Measurements from ENCODE around the gene ARSB.

Gene ARSB

GRCh38 chr5:78805474-78806124 lies 179.5 kb downstream of the ARSB start:
- DNase-seq (ENCODE audit: low read depth) = no peak

GRCh38 chr5:78804995-78805394 lies 180.1 kb downstream of the ARSB start:
- no peak for DNase-seq (ENCODE audit: low read depth)

GRCh38 chr5:78803941-78804340 lies 181.2 kb downstream of the ARSB start:
- no peak for DNase-seq (ENCODE audit: low read depth)

- no peak for DNase-seq (ENCODE audit: low read depth)
These were observed 181.8 kb downstream of the ARSB start for GRCh38 chr5:78803353-78803752.

GRCh38 chr5:78801413-78801812 lies 183.7 kb downstream of the ARSB start:
- no peak for DNase-seq (ENCODE audit: low read depth)

GRCh38 chr5:78799266-78800017 lies 185.7 kb downstream of the ARSB start:
- DNase-seq (ENCODE audit: low read depth) = no peak

- DNase-seq (ENCODE audit: low read depth) = no peak
These were observed 186.5 kb downstream of the ARSB start for GRCh38 chr5:78798673-78799029.

- no peak for DNase-seq (ENCODE audit: low read depth)
These were observed 187.0 kb downstream of the ARSB start for GRCh38 chr5:78797936-78798672.

- DNase-seq (ENCODE audit: low read depth) = no peak
These were observed 189.4 kb downstream of the ARSB start for GRCh38 chr5:78795757-78796156.

- DNase-seq (ENCODE audit: low read depth) = no peak
These were observed 190.4 kb downstream of the ARSB start for GRCh38 chr5:78794693-78795215.

- DNase-seq (ENCODE audit: low read depth) = no peak
These were observed 191.0 kb downstream of the ARSB start for GRCh38 chr5:78793907-78794662.

- DNase-seq (ENCODE audit: low read depth) = no peak
These were observed 192.6 kb downstream of the ARSB start for GRCh38 chr5:78792345-78793055.

- no peak for DNase-seq (ENCODE audit: low read depth)
These were observed 193.5 kb downstream of the ARSB start for GRCh38 chr5:78791501-78792100.

GRCh38 chr5:78787783-78788182 lies 197.3 kb downstream of the ARSB start:
- no peak for DNase-seq (ENCODE audit: low read depth)

GRCh38 chr5:78785454-78785853 lies 199.7 kb downstream of the ARSB start:
- no peak for DNase-seq (ENCODE audit: low read depth)

- no peak for DNase-seq (ENCODE audit: low read depth)
These were observed 201.5 kb downstream of the ARSB start for GRCh38 chr5:78783434-78784130.

- DNase-seq (ENCODE audit: low read depth) = no peak
These were observed 202.4 kb downstream of the ARSB start for GRCh38 chr5:78782728-78783127.

- DNase-seq (ENCODE audit: low read depth) = no peak
These were observed 203.4 kb downstream of the ARSB start for GRCh38 chr5:78781611-78782286.

GRCh38 chr5:78779771-78780616 lies 205.1 kb downstream of the ARSB start:
- DNase-seq (ENCODE audit: low read depth) = peak; percentile 67

Data from HS-5 (cell line).